Measurements from ENCODE around the gene HAUS7. TPM values are rescaled to one million over a fixed set of nuclear protein-coding genes. Genes with fewer than 3 reads are reported as not detected.

Gene HAUS7
- total and polyA plus RNA-seq, 2 of the 8 experiments (the other 6 are each of a cell fraction or from before 2014, with no cell fraction given): 45.4 to 54.0 TPM

DNA sequence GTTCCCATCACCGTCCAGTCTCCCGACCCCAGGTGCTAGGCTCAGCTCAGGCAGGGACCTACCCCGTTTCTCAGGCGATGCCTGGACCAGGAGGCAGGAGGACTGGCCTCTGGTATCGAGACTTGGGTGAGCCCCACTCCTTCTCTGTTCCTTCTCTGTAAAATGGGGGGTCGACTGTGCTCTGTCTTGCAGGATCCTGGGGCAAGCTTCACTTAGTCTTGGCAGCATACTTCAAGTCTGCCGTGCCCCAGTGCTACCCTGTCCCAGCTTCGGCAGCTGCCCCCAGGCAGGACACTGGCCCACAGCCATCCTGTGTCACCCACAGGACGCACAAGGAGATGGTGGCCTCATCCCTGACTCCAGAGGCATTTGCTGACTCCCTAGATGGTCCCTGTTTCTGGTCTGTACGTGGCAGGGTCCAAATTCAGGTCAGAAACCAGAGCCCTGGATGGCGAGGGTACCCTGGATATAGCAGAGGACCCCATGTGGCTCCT, 7.0 kb upstream of the HAUS7 start:
- Histone ChIP-seq H3K4me3 (ENCODE audit: extremely low read depth in 1 of 4, insufficient read depth in 2 of 4, low read depth in 3 of 4, low read length in 4 of 4) (no peak overlapping the region), H2AK5ac (ENCODE audit: low read depth, low read length) (no peak overlapping the region), H2BK5ac (ENCODE audit: low read depth, low read length) (peak overlapping the region; percentile 75; the same call in 1 of the 2 replicates), H3K27ac (ENCODE audit: low read depth, low read length) (no peak overlapping the region; the same call in 1 of the 2 replicates), H4K5ac (ENCODE audit: insufficient read length, low read depth, low read length) (no peak overlapping the region), H2BK12ac (ENCODE audit: low read depth, low read length) (peak overlapping the region; percentile 39; the same call in 1 of the 2 replicates), H3K27me3 (replicated peaks in 1 of 4; ENCODE audit: control insufficient read depth in 3 of 4, extremely low read depth in 1 of 4, insufficient read depth in 3 of 4, low read length in 3 of 4) (peaks cover 5 to 24% (median 18%) of the 10 kb centered on the region in 4 experiments; a peak in 6 of 7 replicates), H3K9ac (replicated peaks in 1 of 4; ENCODE audit: extremely low read depth in 1 of 4, low read depth in 3 of 4, low read length in 3 of 4) (no peak overlapping the region), H2BK20ac (ENCODE audit: low read length) (peak overlapping the region; percentile 93; the same call in 1 of the 2 replicates), H2AFZ (ENCODE audit: low read length) (no peak overlapping the region), H3K4ac (replicated peaks; ENCODE audit: insufficient read length, low read depth, low read length) (peak overlapping the region; percentile 53), H3K79me1 (ENCODE audit: low read depth, low read length) (no peaks in the 10 kb centered on the region), H2BK120ac (replicated peaks; ENCODE audit: low read depth, low read length) (no peak overlapping the region), H3K4me2 (ENCODE audit: insufficient read depth in 1 of 2, low read depth in 2 of 2, low read length in 2 of 2) (no peak overlapping the region), H3K4me1 (replicated peaks in 1 of 4; ENCODE audit: control insufficient read depth in 3 of 4, insufficient read depth in 4 of 4, low read length in 3 of 4) (peaks cover 0 to 17% (median 5%) of the 10 kb centered on the region in 4 experiments; a peak in 3 of 7 replicates), H3K14ac (ENCODE audit: insufficient read length) (no peak overlapping the region), H4K8ac (ENCODE audit: extremely low read depth, insufficient read depth, low read length) (no peak overlapping the region; the same call in 1 of the 2 replicates), H3K23ac (ENCODE audit: insufficient read length) (no peak overlapping the region), H3K56ac (replicated peaks; ENCODE audit: insufficient read length, low read depth, low read length) (no peak overlapping the region), H3K79me2 (ENCODE audit: control insufficient read depth in 1 of 2, insufficient read depth in 2 of 2, low read length in 2 of 2) (no peaks in the 10 kb centered on the region), H3K36me3 (ENCODE audit: control insufficient read depth in 2 of 4, insufficient read depth in 4 of 4, low read length in 3 of 4) (no peaks in the 10 kb centered on the region), H3K18ac (ENCODE audit: extremely low read depth, low read length) (peak overlapping the region; percentile 60; the same call in 1 of the 2 replicates), H4K91ac (replicated peaks; ENCODE audit: insufficient read length, low read length) (peak overlapping the region; percentile 85), H3K9me3 (ENCODE audit: insufficient read depth in 2 of 2, low read depth in 1 of 2, low read length in 1 of 2) (no peaks in the 10 kb centered on the region), H2BK15ac (ENCODE audit: low read length) (peak overlapping the region; percentile 46; the same call in 1 of the 2 replicates), H4K20me1 (replicated peaks in 1 of 2; ENCODE audit: control insufficient read depth in 1 of 2, insufficient read depth in 2 of 2, low read length in 2 of 2) (peaks cover 0 to 1% of the 10 kb centered on the region in 2 experiments), H3K23me2 (ENCODE audit: low read depth, low read length) (no peaks in the 10 kb centered on the region)
- no peak for TF ChIP-seq JUN (IDR thresholded peaks at IDR 0.05; ENCODE audit: low read depth, low read length)
- TF ChIP-seq POLR2AphosphoS5 (IDR thresholded peaks at IDR 0.05; ENCODE audit: low read depth, low read length): no peak
- POLR2A ChIA-PET (ENCODE audit: partially characterized antibody): interaction anchor here (0.9 to 1.0 kb wide), 2 partner anchors 13 to 21 kb away, joined by 3 read pairs; no protein-coding TSS in a partner anchor
- FAIRE-seq: no peak
- no peak for DNase-seq (ENCODE audit: low read depth in 1 of 2, low spot score in 2 of 2)
- WGBS, 2 experiments (ENCODE audit: extremely low coverage in 1 of 2, insufficient coverage in 1 of 2, insufficient read length in 1 of 2, insufficient replicate concordance in 2 of 2, low coverage in 1 of 2, low lambda C conversion rate in 2 of 2, missing lambda C conversion rate in 1 of 2): 72% methylated on average over 7 of the region's 11 CpGs; no CpG with 5 or more reads in 1 of the 2 experiments
- CTCF ChIA-PET (ENCODE audit: partially characterized antibody): interaction anchor here (1.5 to 1.9 kb wide), 4 partner anchors 11 to 192 kb away, joined by 3 to 11 read pairs (median 6); partner anchors contain the start of gene BGN
